ENCODE data around the gene CD99L2.

The CD99L2 gene

DNA sequence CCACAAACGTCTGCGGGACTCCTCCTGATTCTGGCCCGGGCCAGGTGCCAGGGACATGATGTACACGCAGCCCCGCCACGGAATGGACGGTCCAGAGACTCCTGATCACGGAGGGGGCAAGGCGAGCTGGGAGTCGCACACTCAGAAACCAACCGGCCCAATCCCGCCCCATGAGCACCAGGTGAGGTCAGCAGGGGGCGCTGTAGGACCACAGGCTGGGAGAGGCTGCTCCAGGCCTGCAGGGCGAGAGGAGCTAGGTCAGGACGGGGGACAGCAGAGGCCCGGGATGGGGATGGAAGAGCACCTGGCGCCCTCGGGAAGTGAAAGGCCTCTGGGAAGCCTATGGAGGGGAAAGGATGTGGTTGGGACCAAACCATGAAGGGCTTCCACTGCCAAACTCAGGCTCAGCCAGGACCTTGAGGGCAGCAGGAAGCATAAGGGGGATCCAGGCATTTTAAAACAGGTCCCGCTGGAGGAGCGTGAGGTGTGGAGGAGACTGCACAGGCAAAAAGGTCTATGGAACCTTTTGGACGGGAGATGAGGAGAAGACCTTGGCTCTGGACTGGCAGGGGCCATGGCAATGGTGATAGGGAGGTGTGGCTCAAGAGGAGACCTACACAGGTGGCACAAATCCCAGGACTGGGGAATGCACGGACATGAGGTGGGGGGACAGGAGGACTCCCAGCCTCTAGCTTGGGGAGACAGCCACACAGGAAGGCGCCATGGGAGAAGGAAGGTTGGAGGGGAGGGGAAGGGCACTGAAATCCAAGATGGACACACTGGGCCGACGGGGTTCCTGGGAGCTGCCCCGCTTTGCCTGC lies 126.1 kb downstream of the CD99L2 start:
- no peak for DNase-seq (ENCODE audit: low read depth, low spot score)
- ChIA-PET CTCF (interaction anchor here (0.6 to 12.7 kb wide), 25 partner anchors 8 to 309 kb away, joined by 3 to 208 read pairs (median 5); partner anchors contain the start of gene HMGB3), POLR2A (no interaction called here)
- TF ChIP-seq CTCF (IDR thresholded peaks at IDR 0.05; ENCODE audit: insufficient read depth, low read length, missing control alignments) = peak; percentile 89
- no peak overlapping the region for H3K4me3 ChIP-seq (ENCODE audit: low read depth, low read length)

DNA sequence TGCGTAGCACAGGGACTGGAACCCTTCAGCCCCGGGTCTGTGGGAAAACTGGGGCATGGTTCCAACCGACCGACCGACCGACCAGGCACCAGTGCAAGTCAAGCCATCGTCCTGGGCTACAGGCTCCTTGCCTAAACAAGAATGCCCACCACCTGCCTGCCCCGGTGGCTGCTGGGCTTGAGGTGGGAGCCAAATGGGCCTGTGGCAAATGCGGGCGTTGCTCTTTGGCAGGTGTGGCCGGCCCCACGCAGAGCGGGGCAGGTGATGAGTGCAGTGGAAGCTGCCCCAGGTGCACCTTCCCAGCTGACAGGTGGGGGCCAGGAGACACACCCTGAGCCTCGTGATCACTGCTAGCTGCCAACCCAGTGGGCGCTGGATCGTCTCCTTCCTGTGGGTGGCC lies 127.4 kb downstream of the CD99L2 start:
- POLR2A ChIA-PET = no interaction called here
- CTCF ChIA-PET = interaction anchor here (0.8 to 12.7 kb wide), 9 partner anchors 13 to 310 kb away, joined by 3 to 208 read pairs (median 6); no protein-coding TSS in a partner anchor
- DNase-seq (ENCODE audit: low read depth, low spot score) = no peak
- no peak overlapping the region for H3K4me3 ChIP-seq (ENCODE audit: low read depth, low read length)
- no peak for TF ChIP-seq CTCF (IDR thresholded peaks at IDR 0.05; ENCODE audit: insufficient read depth, low read length, missing control alignments)

DNA sequence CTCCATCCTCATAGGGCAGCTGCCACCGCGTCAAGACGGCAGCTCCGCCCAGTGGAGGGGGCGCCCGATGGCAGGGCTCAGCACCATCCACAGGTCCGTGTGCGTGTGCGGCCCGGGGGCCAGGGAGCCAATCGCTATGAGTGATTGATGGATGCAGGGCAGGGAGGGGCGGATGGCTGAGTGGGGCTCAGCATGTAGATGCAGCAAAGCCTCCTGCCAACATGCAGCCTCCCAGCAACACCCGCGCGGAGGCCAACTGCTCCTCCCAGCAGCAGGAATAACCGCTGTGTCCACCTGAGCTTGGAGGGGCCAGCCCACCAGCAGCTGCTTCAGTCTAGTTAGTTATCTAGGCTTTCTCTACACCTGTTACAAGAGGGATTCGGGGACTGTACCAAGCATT lies 127.8 kb downstream of the CD99L2 start:
- no peak overlapping the region for H3K4me3 ChIP-seq (ENCODE audit: low read depth, low read length)
- DNase-seq (ENCODE audit: low read depth, low spot score) = no peak
- TF ChIP-seq CTCF (IDR thresholded peaks at IDR 0.05; ENCODE audit: insufficient read depth, low read length, missing control alignments) = no peak
- ChIA-PET POLR2A (no interaction called here), CTCF (interaction anchor here (1.9 to 12.7 kb wide), 3 partner anchors 39 to 311 kb away, joined by 6 to 208 read pairs (median 11); no protein-coding TSS in a partner anchor)

DNA sequence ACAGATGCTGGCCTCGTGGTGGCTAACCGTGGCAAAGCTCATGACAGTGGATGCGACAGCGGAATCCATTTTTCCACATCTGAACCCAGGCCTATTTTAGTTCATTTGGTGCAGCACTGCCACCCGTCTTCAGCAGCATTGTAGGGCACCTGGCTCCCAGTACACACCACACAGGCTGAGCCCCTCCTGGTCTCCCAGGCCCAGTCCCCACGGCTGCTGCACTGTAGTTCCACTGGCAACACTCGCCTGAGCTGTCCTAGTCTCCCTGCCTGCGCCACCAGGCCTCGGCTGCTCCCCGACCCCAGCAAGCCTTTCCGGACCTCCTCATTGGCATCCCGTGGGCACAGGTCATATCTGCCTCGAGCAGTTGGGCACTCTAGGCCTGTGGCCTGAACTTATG lies 129.1 kb downstream of the CD99L2 start:
- no peak for TF ChIP-seq CTCF (IDR thresholded peaks at IDR 0.05; ENCODE audit: insufficient read depth, low read length, missing control alignments)
- no peak overlapping the region for H3K4me3 ChIP-seq (ENCODE audit: low read depth, low read length)
- DNase-seq (ENCODE audit: low read depth, low spot score) = no peak
- ChIA-PET CTCF (interaction anchor here (12.7 kb wide), 1 partner anchor 312 kb away, joined by 208 read pairs; no protein-coding TSS in a partner anchor), POLR2A (no interaction called here)

DNA sequence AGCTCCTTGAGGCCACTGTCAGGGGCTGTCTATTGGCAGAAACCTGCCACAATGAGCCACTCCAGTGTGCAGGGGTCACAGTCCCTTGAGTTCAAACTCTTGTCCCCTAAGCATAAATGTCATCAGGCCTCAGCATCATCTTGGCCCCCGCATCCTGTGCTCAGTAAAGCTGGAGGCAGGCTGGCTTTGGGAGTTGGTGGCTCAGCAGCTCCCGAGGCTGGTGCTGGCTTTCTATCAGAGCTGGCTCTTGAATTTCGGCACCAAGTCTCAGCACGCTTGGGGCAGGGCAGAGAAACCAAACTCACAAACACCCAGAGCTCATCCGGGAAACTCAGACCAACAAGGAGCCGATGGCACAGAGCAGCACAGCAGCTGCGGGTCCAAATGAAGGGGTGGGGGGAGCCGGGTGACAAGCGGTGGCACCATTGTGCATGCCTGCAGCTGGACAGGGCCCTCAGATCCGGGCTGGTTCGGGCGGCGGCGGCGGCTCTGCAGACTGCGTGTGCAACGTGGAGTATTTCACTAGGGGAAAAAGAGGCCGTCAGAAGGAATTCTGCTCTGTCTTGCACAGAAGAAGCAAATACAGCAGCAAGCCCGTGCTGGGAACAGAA lies 129.8 kb downstream of the CD99L2 start:
- CTCF ChIA-PET = interaction anchor here (12.7 kb wide), 1 partner anchor 313 kb away, joined by 208 read pairs; no protein-coding TSS in a partner anchor
- DNase-seq (ENCODE audit: low read depth, low spot score) = no peak
- POLR2A ChIA-PET = no interaction called here
- no peak for TF ChIP-seq CTCF (IDR thresholded peaks at IDR 0.05; ENCODE audit: insufficient read depth, low read length, missing control alignments)
- H3K4me3 ChIP-seq (ENCODE audit: low read depth, low read length) = no peak overlapping the region

DNA sequence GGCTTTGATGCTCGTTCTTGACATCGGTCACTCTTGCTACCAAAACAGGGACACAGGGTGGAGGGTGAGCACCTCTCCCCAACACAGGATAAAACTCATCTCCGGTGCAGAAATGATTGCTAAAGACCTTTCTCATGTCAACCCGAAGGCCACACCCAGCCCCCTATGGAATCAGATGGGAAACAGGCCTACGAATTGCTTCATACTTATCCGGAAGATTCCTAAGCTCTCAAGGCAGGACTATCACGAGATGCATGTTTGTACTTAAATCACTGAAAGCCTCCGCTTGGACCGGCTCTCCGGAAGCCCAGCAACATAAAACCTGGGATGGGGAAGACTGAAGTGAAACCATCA lies 130.4 kb downstream of the CD99L2 start:
- CTCF ChIA-PET = interaction anchor here (12.7 kb wide), 1 partner anchor 313 kb away, joined by 208 read pairs; no protein-coding TSS in a partner anchor
- H3K4me3 ChIP-seq (ENCODE audit: low read depth, low read length) = no peak overlapping the region
- POLR2A ChIA-PET = no interaction called here
- DNase-seq (ENCODE audit: low read depth, low spot score) = no peak
- TF ChIP-seq CTCF (IDR thresholded peaks at IDR 0.05; ENCODE audit: insufficient read depth, low read length, missing control alignments) = no peak
